Stimulated activated CD4-positive, alpha-beta T cell treated with anti-CD3 and anti-CD28 coated beads, Interleukin-15, amount 100 ng/mL, for 1 hour (primary cell): Measurements from ENCODE around the gene FAHD2A.
"Not testable (repeated sequence)": the region's sequence is repeated elsewhere in the genome, so short reads cannot be mapped to it uniquely, and the experiment has no call there.

Experiments used
- DNase-seq, 2 donors: peaks; one replicate each; pipeline ENCODE4 v3.0.0-alpha.2; 2020; ENCODE audit warnings: low read depth in 1 of 2, low spot score in 1 of 2

Gene FAHD2A

GRCh38 chr2:95389245-95390119 lies 13.0 kb upstream of the FAHD2A start:
- peak in 1 of 2 donors; percentile 40 for DNase-seq

GRCh38 chr2:95390272-95390880 lies 12.1 kb upstream of the FAHD2A start:
- no peak for DNase-seq

GRCh38 chr2:95390881-95391321 lies 11.6 kb upstream of the FAHD2A start:
- no peak for DNase-seq

GRCh38 chr2:95391641-95392310 lies 10.7 kb upstream of the FAHD2A start:
- DNase-seq, result no peak

GRCh38 chr2:95392320-95392719 lies 10.2 kb upstream of the FAHD2A start:
- DNase-seq, result no peak

- DNase-seq, result no peak
Observed at GRCh38 chr2:95392730-95393455, 9.6 kb upstream of the FAHD2A start.

GRCh38 chr2:95393901-95394300 lies 8.6 kb upstream of the FAHD2A start:
- no peak for DNase-seq

GRCh38 chr2:95399061-95399460 lies 3.4 kb upstream of the FAHD2A start:
- no peak for DNase-seq

GRCh38 chr2:95401480-95401879 lies 1.0 kb upstream of the FAHD2A start:
- DNase-seq, result no peak

GRCh38 chr2:95402004-95402369 lies 521 bp upstream of the FAHD2A start:
- DNase-seq, result not testable (repeated sequence)

GRCh38 chr2:95403204-95403721 lies 755 bp downstream of the FAHD2A start:
- DNase-seq, result peak in 1 of 2 donors; percentile 14

- DNase-seq, result not testable (repeated sequence)
Observed at GRCh38 chr2:95403824-95404223, 1.3 kb downstream of the FAHD2A start.

GRCh38 chr2:95404676-95405075 lies 2.2 kb downstream of the FAHD2A start:
- not testable (repeated sequence) for DNase-seq

- not testable (repeated sequence) for DNase-seq
Observed at GRCh38 chr2:95411239-95411638, 8.7 kb downstream of the FAHD2A start.

- DNase-seq, result peak in 1 of 2 donors; percentile 58
Observed at GRCh38 chr2:95414015-95414594, 11.6 kb downstream of the FAHD2A start.

GRCh38 chr2:95415138-95415537 lies 12.6 kb downstream of the FAHD2A start:
- not testable (repeated sequence) for DNase-seq

GRCh38 chr2:95415561-95415960 lies 13.1 kb downstream of the FAHD2A start:
- not testable (repeated sequence) for DNase-seq

- not testable (repeated sequence) for DNase-seq
Observed at GRCh38 chr2:95427196-95427867, 24.8 kb downstream of the FAHD2A start.

- DNase-seq, result not testable (repeated sequence)
Observed at GRCh38 chr2:95429748-95430467, 27.4 kb downstream of the FAHD2A start.
